Muscle of leg (tissue), 11 donors: ENCODE results near the gene VAMP5. TPM values are rescaled to one million over a fixed set of nuclear protein-coding genes. Genes with fewer than 3 reads are reported as not detected.
"Not testable (repeated sequence)": the region's sequence is repeated elsewhere in the genome, so short reads cannot be mapped to it uniquely, and the experiment has no call there.

ENCODE experiments used
- DNase-seq: peaks from one replicate; pipeline ENCODE4 v3.0.0; 2013
- H3K27ac ChIP-seq: one replicate; pipeline ENCODE4 v1.5.1; 2013; ENCODE audit warnings: mild to moderate bottlenecking, low read length, control low read depth
- H3K27me3 ChIP-seq: one replicate; pipeline ENCODE4 v1.6.1; 2013; ENCODE audit warnings: low read length; ENCODE audit not compliant: control insufficient read depth, insufficient read depth
- H3K36me3 ChIP-seq: one replicate; pipeline ENCODE4 v1.6.1; 2013; ENCODE audit warnings: low read length; ENCODE audit not compliant: control insufficient read depth, insufficient read depth
- H3K4me1 ChIP-seq: one replicate; pipeline ENCODE4 v1.6.1; 2013; ENCODE audit warnings: low read length; ENCODE audit not compliant: control insufficient read depth, insufficient read depth
- H3K4me3 ChIP-seq: one replicate; pipeline ENCODE4 v1.5.1; 2013; ENCODE audit warnings: low read length, control low read depth
- H3K9me3 ChIP-seq: replicated peaks from 2 replicates; pipeline ENCODE4 v1.6.1; 2013; ENCODE audit warnings: low read depth, low read length; ENCODE audit not compliant: control insufficient read depth
- WGBS: methylation state at CpG from one replicate; pipeline ENCODE4 v1.1.5; 2013; ENCODE audit warnings: missing lambda C conversion rate; ENCODE audit not compliant: insufficient coverage; 5-methylcytosine and 5-hydroxymethylcytosine counted together
- polyA plus RNA-seq, 8 donors: library from polyadenylated mRNA; unstranded; fragments of 120-200 nt; gene quantifications; one replicate each; pipeline versions ENCODE4 v1.2.1 to v1.2.3, GENCODE V29; 2013; ENCODE audit warnings: inconsistent platforms in 1 of 8, low replicate concordance in 1 of 8; ENCODE audit not compliant: insufficient read length in 8 of 8, insufficient read depth in 1 of 8
- total RNA-seq: library from RNA; stranded (reverse); fragments of 120-200 nt; gene quantifications from one replicate; pipeline ENCODE4 v1.2.4, GENCODE V29; 2013

VAMP5 gene
- total and polyA plus RNA-seq, 9 donors = 18.0 to 56.2 (median 40.1) TPM

- 86% methylated on average over 1 of the region's 9 CpGs for WGBS
Observed at GRCh38 chr2:85592299-85592698, 8.1 kb downstream of the VAMP5 start.

GRCh38 chr2:85593023-85593422 lies 8.8 kb downstream of the VAMP5 start:
- DNase-seq = peak; percentile 3
- no peak overlapping the region for H3K27ac ChIP-seq

More at GRCh38 chr2:85592299-85592698, 8.1 kb downstream of the VAMP5 start:
- not testable (repeated sequence) for H3K9me3 ChIP-seq, H3K27me3 ChIP-seq, H3K4me3 ChIP-seq, H3K27ac ChIP-seq, DNase-seq
- Histone ChIP-seq H3K36me3 (peaks cover 11% of the 10 kb centered on the region), H3K4me1 (peaks cover 51% of the 10 kb centered on the region)

GRCh38 chr2:85594715-85595300 lies 10.6 kb downstream of the VAMP5 start:
- Histone ChIP-seq H3K4me3 (peak overlapping the region; percentile 95), H3K27me3 (no peaks in the 10 kb centered on the region), H3K9me3 (no peaks in the 10 kb centered on the region), H3K27ac (peak overlapping the region; percentile 91), H3K36me3 (peaks cover 32% of the 10 kb centered on the region), H3K4me1 (peaks cover 37% of the 10 kb centered on the region)
- WGBS = 10% methylated on average over 11 of the region's 13 CpGs
- DNase-seq = no peak

More at GRCh38 chr2:85593023-85593422, 8.8 kb downstream of the VAMP5 start:
- no peak overlapping the region for H3K4me3 ChIP-seq
- H3K36me3 ChIP-seq = peaks cover 16% of the 10 kb centered on the region
- H3K27me3 ChIP-seq = no peaks in the 10 kb centered on the region
- peaks cover 50% of the 10 kb centered on the region for H3K4me1 ChIP-seq
- no peaks in the 10 kb centered on the region for H3K9me3 ChIP-seq
- 59% methylated on average over 3 of the region's 3 CpGs for WGBS

- no peaks in the 10 kb centered on the region for H3K27me3 ChIP-seq
- H3K4me1 ChIP-seq = peaks cover 31% of the 10 kb centered on the region
- no peaks in the 10 kb centered on the region for H3K9me3 ChIP-seq
- DNase-seq = peak; percentile 100
- under 1% methylated on average over 47 of the region's 47 CpGs for WGBS
- peak within 1 kb of the TSS; percentile 91 for H3K27ac ChIP-seq
- peaks cover 38% of the 10 kb centered on the region for H3K36me3 ChIP-seq
- peak within 1 kb of the TSS; percentile 95 for H3K4me3 ChIP-seq
Observed at GRCh38 chr2:85595301-85596025, 11.2 kb downstream of the VAMP5 start, which contains the start of gene RNF181. RNF181 (plus strand) TSS chr2:85595745; CDS start chr2:85595764, 19 bp downstream.

GRCh38 chr2:85596026-85596333 lies 11.7 kb downstream of the VAMP5 start:
- no peaks in the 10 kb centered on the region for H3K9me3 ChIP-seq
- no peaks in the 10 kb centered on the region for H3K27me3 ChIP-seq
- 0% methylated on average over 8 of the region's 10 CpGs for WGBS
- DNase-seq = no peak
- H3K4me1 ChIP-seq = peaks cover 29% of the 10 kb centered on the region
- H3K27ac ChIP-seq = peak overlapping the region; percentile 90
- H3K36me3 ChIP-seq = peaks cover 43% of the 10 kb centered on the region
- peak overlapping the region; percentile 95 for H3K4me3 ChIP-seq

- Histone ChIP-seq H3K27ac (no peak overlapping the region), H3K36me3 (peaks cover 44% of the 10 kb centered on the region), H3K4me3 (peak overlapping the region; percentile 95), H3K9me3 (no peaks in the 10 kb centered on the region), H3K27me3 (no peaks in the 10 kb centered on the region), H3K4me1 (peaks cover 30% of the 10 kb centered on the region)
- no peak for DNase-seq
- no CpG with 5 or more reads among the region's 3 CpGs for WGBS
Observed at GRCh38 chr2:85596486-85597143, 12.4 kb downstream of the VAMP5 start.

- no peaks in the 10 kb centered on the region for H3K9me3 ChIP-seq
- H3K27me3 ChIP-seq = no peaks in the 10 kb centered on the region
- H3K36me3 ChIP-seq = peaks cover 44% of the 10 kb centered on the region
- no peak overlapping the region for H3K4me3 ChIP-seq
- no peak overlapping the region for H3K27ac ChIP-seq
- WGBS = 69% methylated on average over 2 of the region's 5 CpGs
- DNase-seq = no peak
- peaks cover 29% of the 10 kb centered on the region for H3K4me1 ChIP-seq
Observed at GRCh38 chr2:85597241-85597640, 13.0 kb downstream of the VAMP5 start.

- WGBS = 82% methylated on average over 3 of the region's 14 CpGs
- Histone ChIP-seq H3K4me1 (peaks cover 31% of the 10 kb centered on the region), H3K27ac (no peak overlapping the region), H3K4me3 (no peak overlapping the region), H3K27me3 (no peaks in the 10 kb centered on the region), H3K9me3 (no peaks in the 10 kb centered on the region), H3K36me3 (peaks cover 40% of the 10 kb centered on the region)
- DNase-seq = no peak
Observed at GRCh38 chr2:85598594-85599340, 14.5 kb downstream of the VAMP5 start.

- H3K36me3 ChIP-seq = peaks cover 40% of the 10 kb centered on the region
- H3K4me3 ChIP-seq = no peak overlapping the region
- H3K27me3 ChIP-seq = no peaks in the 10 kb centered on the region
- WGBS = 71% methylated on average over 16 of the region's 17 CpGs
- no peak for DNase-seq
- no peak overlapping the region for H3K27ac ChIP-seq
- peaks cover 30% of the 10 kb centered on the region for H3K4me1 ChIP-seq
- H3K9me3 ChIP-seq = no peaks in the 10 kb centered on the region
Observed at GRCh38 chr2:85599468-85600234, 15.4 kb downstream of the VAMP5 start.
